NCI-H748 (cell line): Measurements from ENCODE around the gene UBE2B.

ENCODE experiments used
- DNase-seq: peaks from one replicate; lab custom pipeline; 2025; ENCODE audit not compliant: unreplicated experiment; lab: John Stamatoyannopoulos, UW

UBE2B gene

GRCh38 chr5:134437340-134437846 lies 66.0 kb downstream of the UBE2B start:
- DNase-seq, result no peak

- DNase-seq, result no peak
Measured at GRCh38 chr5:134437847-134438581, 66.6 kb downstream of the UBE2B start.

- no peak for DNase-seq
Measured at GRCh38 chr5:134438721-134439123, 67.4 kb downstream of the UBE2B start.

- DNase-seq, result no peak
Measured at GRCh38 chr5:134439210-134439654, 67.9 kb downstream of the UBE2B start.

GRCh38 chr5:134440201-134440755 lies 68.9 kb downstream of the UBE2B start:
- DNase-seq, result no peak
